Esophagus muscularis mucosa (tissue), 4 donors: ENCODE results near the gene AMOTL1.

Experiments
- CTCF ChIP-seq, 3 experiments: fragments of 200-600 bp in 2 of 3; fragments of 450-650 bp in 1 of 3; sonication (generic) in 2 of 3; IDR thresholded peaks; one replicate each; pipeline ENCODE4 v1.5.1; 2017 to 2019; ENCODE audit warnings: antibody characterized with exemption in 3 of 3, mild to moderate bottlenecking in 2 of 3, moderate library complexity in 1 of 3
- EP300 ChIP-seq: sonication (generic); formaldehyde crosslinking; IDR thresholded peaks from one replicate; pipeline ENCODE4 v1.6.1; 2017; ENCODE audit warnings: antibody characterized with exemption
- POLR2AphosphoS5 ChIP-seq, 2 donors: sonication (generic); formaldehyde crosslinking; IDR thresholded peaks; one replicate each; pipeline ENCODE4 v1.6.1; 2017; ENCODE audit warnings: antibody characterized with exemption in 2 of 2

- TF ChIP-seq EP300 (no peak), POLR2AphosphoS5 (IDR thresholded peaks at IDR 0.05) (no peak), CTCF (IDR thresholded peaks at IDR 0.05) (peak; percentile 82 to 93 (median 83))
Measured at GRCh38 chr11:94897330-94897768, 129.2 kb downstream of the AMOTL1 start.
